ENCODE results near the gene ZFYVE27.

DNA sequence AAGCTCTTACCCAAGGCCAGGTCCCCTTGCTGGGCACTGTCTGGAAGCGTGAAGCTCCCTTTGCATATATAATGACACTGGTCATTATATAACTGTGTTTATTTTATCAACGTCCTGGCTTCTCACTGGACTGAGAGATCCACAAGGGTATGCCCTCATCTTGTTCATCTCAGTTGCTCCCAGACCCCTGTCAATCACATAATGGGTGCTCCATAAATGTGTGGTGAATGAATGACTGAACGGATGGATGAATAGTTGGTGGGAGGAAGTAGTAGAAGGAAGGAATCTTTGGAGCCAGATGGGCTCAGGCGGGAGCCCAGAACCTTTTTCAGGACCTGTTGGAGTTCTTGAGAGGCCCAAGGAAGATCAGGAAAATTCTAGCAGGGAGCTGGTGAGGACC is 42.6 kb downstream of the ZFYVE27 start:
- TF ChIP-seq CTCF (IDR thresholded peaks at IDR 0.05): no peak
- TF ChIP-seq POLR2A (IDR thresholded peaks at IDR 0.05): no peak

Measured in Peyer's patch (tissue), 4 donors.